ENCODE measurements around the gene ZFYVE28. TPM values are rescaled to one million over a fixed set of nuclear protein-coding genes. Genes with fewer than 3 reads are reported as not detected.
A peak's percentile ranks its signal among the peaks of the same experiment; 100 is the strongest.
"Not testable (repeated sequence)": the region's sequence is repeated elsewhere in the genome, so short reads cannot be mapped to it uniquely, and the experiment has no call there.

Gene ZFYVE28
- total RNA-seq, 6 donors from 2014 or later, result 10.8 to 51.3 (median 15.2) TPM

GRCh38 chr4:2231082-2231481, 187.4 kb downstream of the ZFYVE28 start:
- H3K9me3 ChIP-seq, result no peaks in the 10 kb centered on the region
- H3K4me1 ChIP-seq, result no peaks in the 10 kb centered on the region
- TF ChIP-seq POLR2AphosphoS5 (IDR thresholded peaks at IDR 0.05) (no peak), POLR2A (IDR thresholded peaks at IDR 0.05) (no peak), CTCF (IDR thresholded peaks at IDR 0.05) (no peak), EP300 (IDR thresholded peaks at IDR 0.05) (no peak)
- no peak overlapping the region for H3K27ac ChIP-seq
- peaks cover 0 to 35% (median 11%) of the 10 kb centered on the region in 4 donors for H3K36me3 ChIP-seq
- no peak overlapping the region for H3K4me3 ChIP-seq
- 96 to 98% methylated on average over 6 of the region's 6 CpGs for WGBS, 2 donors
- DNase-seq (no peak), ATAC-seq (ENCODE audit: low FRiP score in 2 of 2) (no peak)
- H3K27me3 ChIP-seq, result no peaks in the 10 kb centered on the region

GRCh38 chr4:2226261-2226660, 192.2 kb downstream of the ZFYVE28 start:
- no peaks in the 10 kb centered on the region for H3K27me3 ChIP-seq
- no peak overlapping the region for H3K4me3 ChIP-seq
- peaks cover 0 to 22% (median 9%) of the 10 kb centered on the region in 4 donors for H3K36me3 ChIP-seq
- ATAC-seq (ENCODE audit: low FRiP score in 2 of 2), result no peak
- no peak overlapping the region for H3K27ac ChIP-seq
- WGBS, 2 donors, result 90% methylated on average over 2 of the region's 2 CpGs
- H3K9me3 ChIP-seq, result no peaks in the 10 kb centered on the region
- H3K4me1 ChIP-seq, result no peaks in the 10 kb centered on the region
- TF ChIP-seq POLR2AphosphoS5 (IDR thresholded peaks at IDR 0.05) (no peak), CTCF (IDR thresholded peaks at IDR 0.05) (no peak), EP300 (IDR thresholded peaks at IDR 0.05) (no peak), POLR2A (IDR thresholded peaks at IDR 0.05) (no peak)
- DNase-seq, result no peak

- DNase-seq (no peak), ATAC-seq (ENCODE audit: low FRiP score in 2 of 2) (no peak)
- 86% methylated on average over 2 of the region's 2 CpGs for WGBS, 2 donors
- no peak for TF ChIP-seq POLR2AphosphoS5 (IDR thresholded peaks at IDR 0.05)
- TF ChIP-seq POLR2A (IDR thresholded peaks at IDR 0.05), result no peak
- no peak for TF ChIP-seq CTCF (IDR thresholded peaks at IDR 0.05)
- no peak for TF ChIP-seq EP300 (IDR thresholded peaks at IDR 0.05)
- Histone ChIP-seq H3K4me1 (peaks cover 0 to 5% (median 0%) of the 10 kb centered on the region in 4 donors), H3K36me3 (peaks cover 0 to 16% (median 7%) of the 10 kb centered on the region in 4 donors), H3K27me3 (no peaks in the 10 kb centered on the region), H3K9me3 (no peaks in the 10 kb centered on the region), H3K27ac (no peak overlapping the region), H3K4me3 (no peak overlapping the region)
These were observed 195.6 kb downstream of the ZFYVE28 start for GRCh38 chr4:2222838-2223237.

- not testable (repeated sequence) for H3K27ac ChIP-seq; DNase-seq; H3K4me3 ChIP-seq; H3K9me3 ChIP-seq; H3K27me3 ChIP-seq; ATAC-seq (ENCODE audit: low FRiP score in 2 of 2); H3K4me1 ChIP-seq
- peaks cover 0 to 11% (median 5%) of the 10 kb centered on the region in 4 donors for H3K36me3 ChIP-seq
- 76 to 87% methylated on average over 4 of the region's 4 CpGs for WGBS, 2 donors
These were observed 197.1 kb downstream of the ZFYVE28 start for GRCh38 chr4:2221378-2221777.

- TF ChIP-seq EP300 (IDR thresholded peaks at IDR 0.05) (no peak), POLR2AphosphoS5 (IDR thresholded peaks at IDR 0.05) (no peak), POLR2A (IDR thresholded peaks at IDR 0.05) (no peak), CTCF (IDR thresholded peaks at IDR 0.05) (peak; percentile 68 to 85 (median 76))
- no peaks in the 10 kb centered on the region for H3K27me3 ChIP-seq
- H3K4me3 ChIP-seq, result no peak overlapping the region
- H3K27ac ChIP-seq, result no peak overlapping the region
- WGBS, 2 donors, result 13 to 15% methylated on average over 10 of the region's 10 CpGs
- DNase-seq (peak in 1 of 2 donors; percentile 68), ATAC-seq (ENCODE audit: low FRiP score in 2 of 2) (peak; percentile 80 to 88)
- no peaks in the 10 kb centered on the region for H3K9me3 ChIP-seq
- H3K4me1 ChIP-seq, result peaks cover 0 to 5% (median 0%) of the 10 kb centered on the region in 4 donors
- peaks cover 0 to 11% (median 5%) of the 10 kb centered on the region in 4 donors for H3K36me3 ChIP-seq
These were observed 198.3 kb downstream of the ZFYVE28 start for GRCh38 chr4:2220016-2220630.

Small RNAs within 50 kb of the gene (small RNA-seq; reads per million reads assigned to genes)
- gene COX6B1P5, result 0 reads per million in 4 donors

Other genes starting within 250 kb of the ZFYVE28 start
- 10 to 100 TPM in 5 of 6 donors, 1 to 10 TPM in 1; 8.2 to 21.0 (median 12.5) TPM for gene HAUS3, start 176.5 kb downstream of the ZFYVE28 start, total RNA-seq
- gene POLN, start 176.5 kb downstream of the ZFYVE28 start, total RNA-seq, result 1 to 10 TPM in 5 of 6 donors, under 1 TPM in 1; 0.89 to 5.5 (median 2.6) TPM
- gene MXD4, start 156.5 kb downstream of the ZFYVE28 start, total RNA-seq, result 100 to 1,000 TPM in 1 of 6 donors, 10 to 100 TPM in 5; 50.1 to 135 (median 76.4) TPM
- 10 to 100 TPM in 3 of 6 donors, 1 to 10 TPM in 2, under 1 TPM in 1; 0.57 to 24.7 (median 9.3) TPM for gene CFAP99, start 310 bp upstream of the ZFYVE28 start, total RNA-seq
- 10 to 100 TPM; 28.0 to 48.5 (median 43.3) TPM for gene RNF4, start 50.5 kb upstream of the ZFYVE28 start, total RNA-seq
- 10 to 100 TPM; 23.7 to 87.0 (median 27.1) TPM for gene FAM193A, start 118.0 kb upstream of the ZFYVE28 start, total RNA-seq